OCI-LY1 (cell line): Measurements from ENCODE around the gene SLC31A1.

Experiments used
- H2AFZ ChIP-seq: fragments of 200-600 bp; sonication (generic), shearing (Covaris generic); 2 replicates; pipeline ENCODE4 v1.6.0; 2014; ENCODE audit warnings: antibody characterized with exemption, mild to moderate bottlenecking, low read length
- H3F3A ChIP-seq: fragments of 200-600 bp; sonication (generic), shearing (Covaris generic); 2 replicates; pipeline ENCODE4 v1.6.0; 2014; ENCODE audit warnings: mild to moderate bottlenecking, antibody characterized with exemption, low read length, moderate library complexity; ENCODE audit not compliant: insufficient read depth
- H3K27ac ChIP-seq: fragments of 200-600 bp; sonication (generic); 2 replicates; pipeline ENCODE4 v1.5.1; 2014; ENCODE audit warnings: low read length, mixed run types, mild to moderate bottlenecking, low read depth; ENCODE audit not compliant: poor library complexity, severe bottlenecking
- H3K27me3 ChIP-seq: fragments of 200-600 bp; sonication (generic); 2 replicates; pipeline ENCODE4 v1.6.0; 2014; ENCODE audit warnings: antibody characterized with exemption, mild to moderate bottlenecking, low read length, moderate library complexity; ENCODE audit not compliant: insufficient read depth
- H3K36me3 ChIP-seq: fragments of 200-600 bp; sonication (generic); 2 replicates; pipeline ENCODE4 v1.6.1; 2014; ENCODE audit warnings: mild to moderate bottlenecking, antibody characterized with exemption, low read length, moderate library complexity, mixed read lengths; ENCODE audit not compliant: insufficient read depth
- H3K4me1 ChIP-seq: fragments of 200-600 bp; sonication (generic); 2 replicates; pipeline ENCODE4 v1.5.1; 2014; ENCODE audit warnings: mild to moderate bottlenecking, low read length, moderate library complexity; ENCODE audit not compliant: insufficient read depth, severe bottlenecking
- H3K4me2 ChIP-seq: fragments of 200-600 bp; sonication (generic), shearing (Covaris generic); 2 replicates; pipeline ENCODE4 v1.6.1; 2014; ENCODE audit warnings: low read length
- H3K4me3 ChIP-seq: fragments of 200-600 bp; sonication (generic); 2 replicates; pipeline ENCODE4 v1.5.1; 2014; ENCODE audit warnings: low read length, low read depth, mild to moderate bottlenecking, mixed read lengths; ENCODE audit not compliant: poor library complexity, severe bottlenecking
- H3K79me2 ChIP-seq: fragments of 200-600 bp; shearing (Covaris generic); 2 replicates; pipeline ENCODE4 v1.6.1; 2016; ENCODE audit warnings: mixed run types, low read length, mixed read lengths; ENCODE audit not compliant: insufficient read depth
- H3K9ac ChIP-seq: fragments of 200-600 bp; sonication (generic), shearing (Covaris generic); 2 replicates; pipeline ENCODE4 v1.6.1; 2014; ENCODE audit warnings: mild to moderate bottlenecking, low read length, mixed read lengths
- H3K9me2 ChIP-seq: fragments of 200-600 bp; sonication (generic), shearing (Covaris generic); 2 replicates; pipeline ENCODE4 v1.6.1; 2014; ENCODE audit warnings: low read depth, mild to moderate bottlenecking, low read length, mixed read lengths
- H3K9me3 ChIP-seq: fragments of 200-600 bp; shearing (Covaris generic); 2 replicates; pipeline ENCODE4 v1.6.1; 2014; ENCODE audit warnings: low read length, mixed read lengths
- H4K20me1 ChIP-seq: fragments of 200-600 bp; sonication (generic), shearing (Covaris generic); 2 replicates; pipeline ENCODE4 v1.6.0; 2016; ENCODE audit warnings: mild to moderate bottlenecking, low read length; ENCODE audit not compliant: insufficient read depth
- EZH2 ChIP-seq: fragments of 200-600 bp; sonication (generic), shearing (Covaris generic); IDR thresholded peaks from 2 replicates; pipeline ENCODE4 v1.8.0; 2017; ENCODE audit warnings: borderline replicate concordance, mixed run types, mild to moderate bottlenecking, antibody characterized with exemption, low read length, moderate library complexity, mixed read lengths
- TF ChIP-seq, protein P1 (sequence below): fragments of 200-600 bp; sonication (generic), shearing (Covaris generic); IDR thresholded peaks from 2 replicates; pipeline ENCODE4 v1.5.1; 2017; ENCODE audit warnings: mild to moderate bottlenecking, antibody characterized with exemption, low read length, moderate library complexity, mixed read lengths

Gene SLC31A1

DNA sequence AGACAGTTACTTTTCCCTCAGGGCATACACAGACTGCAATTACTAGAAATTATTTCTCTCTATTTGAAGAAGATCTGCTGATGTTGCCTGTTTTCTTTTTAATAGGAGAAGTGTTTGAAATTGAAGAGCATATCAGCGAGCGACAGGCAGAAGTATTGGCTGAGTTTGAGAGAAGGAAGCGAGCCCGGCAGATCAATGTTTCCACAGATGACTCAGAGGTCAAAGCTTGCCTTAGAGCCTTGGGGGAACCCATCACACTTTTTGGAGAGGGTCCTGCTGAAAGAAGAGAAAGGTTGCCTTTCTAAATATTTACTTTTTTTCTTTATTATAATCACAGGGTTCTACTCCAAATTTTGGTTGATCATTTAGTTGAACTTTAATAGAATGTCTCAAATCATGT, 57.5 kb downstream of the SLC31A1 start:
- H3K4me3 ChIP-seq = no peak overlapping the region
- H3K79me2 ChIP-seq = peaks cover 9% of the 10 kb centered on the region
- no peak overlapping the region for H3K27ac ChIP-seq
- no peaks in the 10 kb centered on the region for H3K9me3 ChIP-seq
- H3K27me3 ChIP-seq = no peaks in the 10 kb centered on the region
- H2AFZ ChIP-seq = no peak overlapping the region
- TF ChIP-seq, protein P1, sequence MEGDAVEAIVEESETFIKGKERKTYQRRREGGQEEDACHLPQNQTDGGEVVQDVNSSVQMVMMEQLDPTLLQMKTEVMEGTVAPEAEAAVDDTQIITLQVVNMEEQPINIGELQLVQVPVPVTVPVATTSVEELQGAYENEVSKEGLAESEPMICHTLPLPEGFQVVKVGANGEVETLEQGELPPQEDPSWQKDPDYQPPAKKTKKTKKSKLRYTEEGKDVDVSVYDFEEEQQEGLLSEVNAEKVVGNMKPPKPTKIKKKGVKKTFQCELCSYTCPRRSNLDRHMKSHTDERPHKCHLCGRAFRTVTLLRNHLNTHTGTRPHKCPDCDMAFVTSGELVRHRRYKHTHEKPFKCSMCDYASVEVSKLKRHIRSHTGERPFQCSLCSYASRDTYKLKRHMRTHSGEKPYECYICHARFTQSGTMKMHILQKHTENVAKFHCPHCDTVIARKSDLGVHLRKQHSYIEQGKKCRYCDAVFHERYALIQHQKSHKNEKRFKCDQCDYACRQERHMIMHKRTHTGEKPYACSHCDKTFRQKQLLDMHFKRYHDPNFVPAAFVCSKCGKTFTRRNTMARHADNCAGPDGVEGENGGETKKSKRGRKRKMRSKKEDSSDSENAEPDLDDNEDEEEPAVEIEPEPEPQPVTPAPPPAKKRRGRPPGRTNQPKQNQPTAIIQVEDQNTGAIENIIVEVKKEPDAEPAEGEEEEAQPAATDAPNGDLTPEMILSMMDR = no peak
- no peak for TF ChIP-seq EZH2
- H3K36me3 ChIP-seq = peaks cover 68% of the 10 kb centered on the region
- H3F3A ChIP-seq = no peaks in the 10 kb centered on the region
- H3K4me2 ChIP-seq = no peak overlapping the region
- H3K4me1 ChIP-seq = peaks cover 15% of the 10 kb centered on the region
- no peak overlapping the region for H3K9ac ChIP-seq
- no peaks in the 10 kb centered on the region for H3K9me2 ChIP-seq
- no peaks in the 10 kb centered on the region for H4K20me1 ChIP-seq

DNA sequence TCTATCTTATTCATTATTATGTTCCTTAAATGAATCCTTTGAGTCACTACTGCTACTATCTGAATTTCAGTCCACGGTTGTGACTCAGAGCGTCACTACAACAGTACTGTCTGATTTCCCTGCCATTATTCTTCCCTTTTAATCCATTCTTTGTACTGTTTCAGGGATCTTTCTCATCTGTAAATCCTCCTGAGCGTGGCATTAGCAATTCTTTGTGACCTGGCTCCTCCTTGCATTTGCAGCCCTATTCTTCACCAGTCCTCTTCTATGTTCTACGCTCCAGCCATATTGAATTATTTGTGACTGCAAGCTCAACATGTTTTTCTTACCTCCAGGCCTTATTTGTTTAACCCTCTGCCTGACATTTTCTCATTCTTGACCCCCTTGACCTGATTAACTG, 60.0 kb downstream of the SLC31A1 start:
- H3K27me3 ChIP-seq = no peaks in the 10 kb centered on the region
- H3K4me2 ChIP-seq = no peak overlapping the region
- no peak overlapping the region for H3K27ac ChIP-seq

DNA sequence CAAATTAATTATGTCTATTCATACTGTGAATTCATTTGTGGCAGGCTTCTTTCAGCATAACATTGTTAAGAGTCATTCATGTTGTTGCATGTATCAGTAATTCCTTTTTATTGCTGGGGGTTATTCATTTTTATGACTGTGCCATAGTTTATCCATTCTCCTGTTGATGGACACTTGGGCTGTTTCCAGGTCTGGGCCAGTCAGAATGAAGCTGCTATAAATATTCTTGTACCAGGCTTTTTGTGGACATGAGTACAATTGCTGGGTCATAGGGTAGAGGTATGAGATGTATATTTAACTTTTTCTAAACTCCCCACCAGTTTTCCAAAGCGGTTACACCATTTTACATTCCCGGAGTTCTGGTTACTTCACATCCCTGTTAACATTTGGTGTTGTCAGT, 67.7 kb downstream of the SLC31A1 start:
- no peak overlapping the region for H3K4me3 ChIP-seq
- H3K4me2 ChIP-seq = no peak overlapping the region
- no peak for TF ChIP-seq EZH2
- TF ChIP-seq, protein P1 = no peak
- no peak overlapping the region for H3K9ac ChIP-seq
- H2AFZ ChIP-seq = no peak overlapping the region
- peaks cover 95% of the 10 kb centered on the region for H3K36me3 ChIP-seq
- H3K79me2 ChIP-seq = no peaks in the 10 kb centered on the region
- H3K9me2 ChIP-seq = no peaks in the 10 kb centered on the region
- no peak overlapping the region for H3K27ac ChIP-seq
- H3F3A ChIP-seq = no peaks in the 10 kb centered on the region; the same call in 1 of the 2 replicates
- H3K27me3 ChIP-seq = no peaks in the 10 kb centered on the region
- no peaks in the 10 kb centered on the region for H3K4me1 ChIP-seq
- no peaks in the 10 kb centered on the region for H3K9me3 ChIP-seq
- H4K20me1 ChIP-seq = no peaks in the 10 kb centered on the region

More for the DNA sequence above, 60.0 kb downstream of the SLC31A1 start:
- Histone ChIP-seq H3K36me3 (peaks cover 88% of the 10 kb centered on the region), H3F3A (no peaks in the 10 kb centered on the region), H4K20me1 (no peaks in the 10 kb centered on the region), H3K9me2 (no peaks in the 10 kb centered on the region), H2AFZ (no peak overlapping the region), H3K9ac (no peak overlapping the region), H3K9me3 (no peaks in the 10 kb centered on the region), H3K4me1 (peaks cover 5% of the 10 kb centered on the region), H3K4me3 (no peak overlapping the region), H3K79me2 (peaks cover 2% of the 10 kb centered on the region)
- TF ChIP-seq, protein P1 = no peak
- TF ChIP-seq EZH2 = no peak
